ENCODE data around the gene RBMXL2.

Gene RBMXL2

DNA sequence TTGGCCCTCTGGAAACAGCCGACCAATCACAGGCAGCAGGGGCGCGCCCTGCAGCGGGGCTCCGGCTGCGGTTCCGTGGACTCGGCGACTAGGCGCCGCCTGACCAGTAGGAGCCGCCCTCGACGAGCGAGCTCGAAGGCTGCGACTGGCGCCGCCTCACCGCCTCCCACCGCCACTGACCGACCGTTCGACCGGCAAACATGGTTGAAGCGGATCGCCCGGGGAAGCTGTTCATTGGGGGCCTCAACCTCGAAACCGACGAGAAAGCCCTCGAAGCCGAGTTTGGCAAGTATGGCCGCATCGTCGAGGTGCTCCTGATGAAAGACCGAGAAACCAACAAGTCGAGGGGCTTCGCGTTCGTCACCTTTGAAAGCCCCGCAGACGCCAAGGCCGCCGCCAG lies at the start of gene RBMXL2:
Gene RBMXL2 (plus strand): TSS at position 78 of the 400 bp plus-strand sequence. CDS start 123 bp downstream, at position 201.
- Mint-ChIP-seq H3K4me1 (no peaks in the 10 kb centered on the region), H3K4me3 (no peak within 1 kb of the TSS), H3K27ac (no peak within 1 kb of the TSS), H3K27me3 (peaks cover 13% of the 10 kb centered on the region), H3K9me3 (no peaks in the 10 kb centered on the region), H3K36me3 (ENCODE audit: low read depth) (no peaks in the 10 kb centered on the region)
- DNase-seq = no peak
- ATAC-seq = no peak

DNA sequence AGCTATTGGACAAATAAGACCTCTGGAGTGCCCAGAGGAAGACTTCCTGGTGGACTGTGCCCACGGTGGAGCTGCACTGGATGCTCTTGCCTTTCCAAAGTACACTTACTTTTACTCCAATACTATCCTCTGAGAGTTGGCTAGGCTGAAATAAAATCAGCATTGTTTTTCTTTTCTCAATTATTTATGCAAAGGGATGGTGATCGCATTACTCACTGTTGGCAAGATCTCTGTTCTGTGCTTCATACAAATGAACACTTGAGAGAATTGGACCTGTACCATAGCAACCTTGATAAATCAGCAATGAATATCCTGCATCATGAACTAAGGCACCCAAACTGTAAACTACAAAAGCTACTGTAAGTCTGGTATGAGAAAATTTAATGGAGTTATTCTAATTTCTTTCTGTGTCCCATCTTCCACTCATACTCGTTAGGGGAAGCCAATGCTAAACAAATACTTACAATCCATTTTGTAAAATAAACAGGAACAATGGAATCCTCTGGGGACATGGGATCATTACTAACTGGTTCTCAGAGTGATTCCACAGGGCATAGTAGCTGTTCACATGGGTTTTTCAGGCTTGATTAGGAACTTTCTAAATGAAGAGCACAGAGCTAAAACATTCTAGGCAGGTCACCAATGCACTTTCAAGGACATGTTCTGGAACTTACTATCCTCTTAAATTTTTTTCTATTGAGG lies 42.2 kb upstream of the RBMXL2 start:
- ATAC-seq = no peak
- Mint-ChIP-seq H3K27me3 (peaks cover 4% of the 10 kb centered on the region), H3K4me3 (no peak overlapping the region), H3K36me3 (ENCODE audit: low read depth) (no peaks in the 10 kb centered on the region), H3K27ac (no peak overlapping the region), H3K9me3 (no peaks in the 10 kb centered on the region), H3K4me1 (no peaks in the 10 kb centered on the region)
- no peak for DNase-seq

DNA sequence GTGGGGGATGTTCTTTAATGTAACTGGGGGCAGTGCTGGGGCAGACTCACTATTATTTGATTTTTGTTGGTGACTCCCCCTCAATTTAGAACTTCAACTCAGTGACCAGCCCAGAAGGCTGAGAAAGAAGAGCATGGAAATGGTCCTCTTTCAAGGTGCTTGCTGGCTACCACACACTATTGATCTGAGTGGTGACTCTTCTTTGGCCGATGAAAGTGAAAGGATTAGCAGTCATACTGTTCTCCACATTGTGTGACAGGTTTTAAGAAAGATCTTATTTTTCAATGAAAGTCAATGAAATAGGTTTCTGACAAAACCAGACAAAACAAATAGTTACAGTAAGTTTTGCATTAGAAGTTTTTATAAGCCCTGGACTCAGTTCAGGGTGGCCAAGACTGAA lies 38.6 kb upstream of the RBMXL2 start:
- no peaks in the 10 kb centered on the region for H3K9me3 Mint-ChIP-seq
- no peak for ATAC-seq
- DNase-seq = no peak
- H3K4me1 Mint-ChIP-seq = no peaks in the 10 kb centered on the region
- no peaks in the 10 kb centered on the region for H3K36me3 Mint-ChIP-seq (ENCODE audit: low read depth)
- peaks cover 6% of the 10 kb centered on the region for H3K27me3 Mint-ChIP-seq
- no peak overlapping the region for H3K27ac Mint-ChIP-seq
- no peak overlapping the region for H3K4me3 Mint-ChIP-seq

DNA sequence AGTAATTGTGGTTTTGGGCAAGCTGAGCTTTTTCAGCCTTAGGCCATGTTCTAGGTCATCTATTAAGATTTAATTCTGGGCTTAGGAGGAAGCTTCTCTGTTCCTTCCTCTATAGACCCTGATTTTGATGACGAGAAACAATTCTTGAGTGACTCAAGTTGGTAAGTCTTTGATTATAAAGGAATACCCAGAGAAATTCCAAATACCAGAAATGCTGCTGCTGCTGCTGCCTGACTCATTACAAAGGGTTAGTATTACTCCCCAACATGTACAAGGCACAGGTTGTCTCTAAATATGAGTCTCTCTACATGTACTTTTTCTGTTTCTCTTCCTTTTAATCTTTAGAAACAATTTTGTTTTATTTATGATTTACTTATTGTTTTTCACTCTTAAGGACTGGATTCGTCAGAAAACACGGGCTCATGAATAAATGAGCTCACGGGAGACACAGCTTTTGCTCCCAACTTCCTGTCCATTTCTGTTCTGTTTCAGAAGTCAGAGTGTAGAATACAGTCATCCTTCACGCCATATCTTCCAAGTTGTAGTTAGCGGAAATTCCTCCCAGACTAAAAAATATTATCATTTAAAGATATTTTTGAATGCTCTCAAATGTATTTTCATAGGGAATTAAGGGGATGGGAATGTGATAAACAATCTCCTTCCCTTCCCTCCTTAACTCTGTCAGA lies 31.8 kb upstream of the RBMXL2 start:
- Mint-ChIP-seq H3K27ac (no peak overlapping the region), H3K27me3 (peaks cover 12% of the 10 kb centered on the region), H3K36me3 (ENCODE audit: low read depth) (no peaks in the 10 kb centered on the region), H3K4me3 (no peak overlapping the region), H3K9me3 (no peaks in the 10 kb centered on the region), H3K4me1 (no peaks in the 10 kb centered on the region)
- no peak for DNase-seq
- no peak for ATAC-seq

DNA sequence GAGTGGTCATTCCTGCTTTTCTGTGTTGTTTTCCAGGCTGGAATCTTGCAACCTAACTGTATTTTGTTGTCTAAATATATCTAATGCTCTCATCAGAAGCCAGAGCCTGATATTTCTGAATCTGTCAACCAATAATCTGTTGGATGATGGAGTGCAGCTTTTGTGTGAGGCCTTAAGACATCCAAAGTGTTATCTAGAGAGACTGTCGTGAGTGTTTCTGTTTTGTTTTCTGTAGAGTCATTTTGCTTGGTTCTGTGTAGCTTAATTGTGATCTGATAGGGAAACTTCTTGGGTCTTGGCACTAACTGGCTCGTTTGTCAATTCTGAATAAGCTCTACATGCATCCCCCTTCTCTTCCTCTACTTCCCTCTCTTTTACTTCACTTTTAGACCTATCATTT lies 31.2 kb upstream of the RBMXL2 start:
- DNase-seq = no peak
- H3K9me3 Mint-ChIP-seq = no peaks in the 10 kb centered on the region
- ATAC-seq = no peak
- no peaks in the 10 kb centered on the region for H3K4me1 Mint-ChIP-seq
- no peak overlapping the region for H3K27ac Mint-ChIP-seq
- no peaks in the 10 kb centered on the region for H3K36me3 Mint-ChIP-seq (ENCODE audit: low read depth)
- no peak overlapping the region for H3K4me3 Mint-ChIP-seq
- peaks cover 12% of the 10 kb centered on the region for H3K27me3 Mint-ChIP-seq

DNA sequence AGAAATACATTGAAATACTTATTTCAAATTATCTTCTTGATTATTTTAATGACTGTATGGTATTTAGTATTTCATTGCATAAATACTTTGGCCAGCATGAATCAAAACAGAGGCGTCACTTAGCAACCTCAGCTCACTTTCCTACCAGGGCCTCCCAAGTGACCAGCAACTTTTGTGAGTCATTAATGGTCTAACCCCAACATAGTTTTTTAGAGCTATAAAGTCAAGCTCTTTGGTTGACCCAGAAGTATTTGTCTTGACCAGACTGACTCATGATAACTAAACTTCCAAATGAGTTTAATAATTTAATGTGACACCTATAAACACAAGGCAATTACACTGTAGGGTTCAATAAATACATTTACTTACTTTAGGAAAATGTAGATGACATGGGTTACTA lies 27.9 kb upstream of the RBMXL2 start:
- H3K36me3 Mint-ChIP-seq (ENCODE audit: low read depth) = no peaks in the 10 kb centered on the region
- no peak overlapping the region for H3K27ac Mint-ChIP-seq
- DNase-seq = no peak
- H3K9me3 Mint-ChIP-seq = no peaks in the 10 kb centered on the region
- peaks cover 7% of the 10 kb centered on the region for H3K27me3 Mint-ChIP-seq
- no peak overlapping the region for H3K4me3 Mint-ChIP-seq
- no peaks in the 10 kb centered on the region for H3K4me1 Mint-ChIP-seq
- no peak for ATAC-seq

DNA sequence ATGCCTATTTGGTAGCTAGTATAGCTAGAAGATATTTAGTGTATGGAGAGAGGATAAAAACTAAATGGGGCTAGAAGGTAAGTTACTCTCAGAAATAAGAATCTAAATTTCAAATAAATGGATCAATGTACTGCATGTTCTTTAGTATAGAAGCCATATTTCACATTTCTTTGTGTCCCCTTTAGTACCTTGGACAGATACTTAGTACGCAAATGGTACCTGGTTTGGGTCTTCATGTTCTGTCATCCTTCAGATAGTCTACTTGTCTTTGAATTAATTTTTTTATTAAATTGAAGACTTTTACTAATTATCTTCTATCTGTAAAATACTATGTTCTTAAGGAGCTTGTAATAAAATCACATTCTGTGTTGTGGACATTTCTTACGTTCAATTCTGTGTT lies 26.3 kb upstream of the RBMXL2 start:
- DNase-seq (no peak), ATAC-seq (no peak)
- Mint-ChIP-seq H3K4me3 (no peak overlapping the region), H3K27me3 (peaks cover 7% of the 10 kb centered on the region), H3K4me1 (no peaks in the 10 kb centered on the region), H3K9me3 (no peaks in the 10 kb centered on the region), H3K36me3 (ENCODE audit: low read depth) (no peaks in the 10 kb centered on the region), H3K27ac (no peak overlapping the region)

DNA sequence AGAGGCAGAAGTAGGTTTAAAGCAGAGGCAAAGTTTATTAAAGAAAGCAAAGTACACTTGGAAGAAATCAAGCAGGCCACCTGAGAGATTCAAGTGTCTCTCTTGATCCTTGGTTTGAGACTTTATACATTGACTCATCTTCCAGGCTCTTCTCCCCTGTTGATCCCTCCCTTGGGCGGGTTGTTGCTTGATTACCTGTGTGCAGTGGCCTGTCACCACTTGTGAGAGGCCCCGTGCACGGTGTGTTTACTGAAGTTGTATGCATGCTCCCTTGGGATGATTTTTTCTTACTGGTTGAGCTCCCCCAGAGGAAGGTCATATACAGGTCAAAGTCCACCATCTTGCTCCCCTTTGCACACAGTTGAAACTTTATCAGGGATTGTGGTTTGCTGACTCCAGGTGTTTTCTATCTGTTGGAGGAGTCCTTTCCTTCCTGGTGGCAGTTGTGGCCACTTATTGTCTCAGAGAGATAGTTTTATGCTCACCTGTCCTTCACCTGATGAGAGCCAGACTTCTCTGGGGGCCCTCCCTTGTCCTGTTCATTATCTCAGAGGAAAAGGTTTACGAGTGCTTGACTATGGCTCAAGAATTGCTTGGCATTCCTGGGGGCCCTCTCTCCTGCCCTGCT lies 16.3 kb upstream of the RBMXL2 start:
- no peak for ATAC-seq
- Mint-ChIP-seq H3K27me3 (peaks cover 2% of the 10 kb centered on the region), H3K27ac (no peak overlapping the region), H3K9me3 (no peaks in the 10 kb centered on the region), H3K4me1 (no peaks in the 10 kb centered on the region), H3K36me3 (ENCODE audit: low read depth) (no peaks in the 10 kb centered on the region), H3K4me3 (no peak overlapping the region)
- no peak for DNase-seq

DNA sequence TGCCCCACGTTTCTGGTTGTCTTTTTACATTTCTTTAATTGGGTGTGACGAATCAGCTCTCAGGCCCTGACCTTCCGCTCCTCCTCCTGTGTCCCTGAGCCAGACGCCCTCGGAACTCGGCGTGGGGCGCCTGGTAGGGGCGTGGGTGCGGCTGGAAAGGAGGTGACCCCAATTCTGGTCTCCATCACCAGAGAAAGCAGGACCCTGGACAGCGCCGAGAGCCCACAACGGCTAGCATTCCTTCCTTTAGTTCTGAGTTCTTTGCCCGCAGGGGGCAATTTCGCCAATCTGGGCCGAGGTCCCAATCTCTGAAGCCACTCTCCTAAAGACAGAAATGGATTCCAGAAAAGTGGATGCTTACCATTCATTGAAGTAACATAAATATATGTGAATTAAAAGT lies 11.7 kb upstream of the RBMXL2 start:
- H3K36me3 Mint-ChIP-seq (ENCODE audit: low read depth) = no peaks in the 10 kb centered on the region
- no peaks in the 10 kb centered on the region for H3K27me3 Mint-ChIP-seq
- no peak overlapping the region for H3K4me3 Mint-ChIP-seq
- DNase-seq (no peak), ATAC-seq (no peak)
- no peaks in the 10 kb centered on the region for H3K4me1 Mint-ChIP-seq
- peaks cover 3% of the 10 kb centered on the region for H3K9me3 Mint-ChIP-seq
- H3K27ac Mint-ChIP-seq = no peak overlapping the region

DNA sequence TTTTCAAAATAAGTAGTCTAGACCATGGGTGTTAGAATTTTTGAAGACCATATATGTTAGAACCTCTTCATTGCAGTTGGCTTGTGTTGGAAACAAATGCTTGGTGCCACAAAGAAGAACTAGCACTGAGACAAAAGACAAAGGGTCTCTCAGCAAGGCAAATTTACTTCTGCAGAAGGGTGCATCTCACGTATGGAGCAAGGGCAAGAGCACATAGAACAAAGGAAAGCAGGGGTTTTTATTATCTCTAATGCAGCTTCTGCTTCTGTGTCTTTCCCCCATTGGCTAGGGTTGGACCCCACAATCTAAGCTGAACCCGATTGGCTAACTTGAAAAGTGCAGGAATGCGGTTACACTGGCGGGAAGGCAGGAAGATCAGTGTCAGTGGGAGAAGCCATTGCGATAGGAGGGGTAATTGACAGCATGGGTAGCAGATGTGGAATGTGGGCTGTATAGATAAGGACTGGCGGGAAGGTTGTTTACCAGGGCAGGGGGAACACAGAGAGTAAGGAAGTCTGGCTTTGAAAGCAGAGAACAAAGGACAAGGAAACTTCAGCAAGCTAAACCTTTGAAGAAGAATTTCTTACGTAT lies 9.2 kb upstream of the RBMXL2 start:
- Mint-ChIP-seq H3K4me1 (no peaks in the 10 kb centered on the region), H3K27me3 (no peaks in the 10 kb centered on the region), H3K9me3 (peaks cover 3% of the 10 kb centered on the region), H3K27ac (no peak overlapping the region), H3K4me3 (no peak overlapping the region), H3K36me3 (ENCODE audit: low read depth) (no peaks in the 10 kb centered on the region)
- no peak for DNase-seq
- ATAC-seq = no peak

DNA sequence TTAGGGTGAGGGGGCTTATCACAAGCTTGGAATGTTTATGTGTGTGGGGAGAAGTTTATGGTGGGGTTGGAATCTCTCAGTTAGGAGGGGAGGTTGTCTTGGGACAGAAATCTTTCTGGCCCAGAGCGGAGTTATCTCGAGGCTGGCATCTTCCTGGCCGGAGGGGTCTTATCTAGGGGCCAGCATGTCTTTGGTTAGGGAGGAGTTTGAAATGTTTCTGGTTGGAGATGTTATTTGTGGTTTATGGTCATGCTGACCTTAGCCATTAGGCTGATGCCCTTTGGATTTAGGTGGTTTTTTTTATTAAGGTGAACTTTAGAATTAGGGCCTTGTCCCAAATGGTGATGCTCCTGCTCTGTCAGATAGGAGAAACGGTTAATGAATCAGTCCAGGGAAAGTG lies 7.9 kb upstream of the RBMXL2 start:
- Mint-ChIP-seq H3K36me3 (ENCODE audit: low read depth) (no peaks in the 10 kb centered on the region), H3K27ac (no peak overlapping the region), H3K4me1 (no peaks in the 10 kb centered on the region), H3K4me3 (no peak overlapping the region), H3K9me3 (peaks cover 3% of the 10 kb centered on the region), H3K27me3 (no peaks in the 10 kb centered on the region)
- DNase-seq = no peak
- ATAC-seq = no peak

DNA sequence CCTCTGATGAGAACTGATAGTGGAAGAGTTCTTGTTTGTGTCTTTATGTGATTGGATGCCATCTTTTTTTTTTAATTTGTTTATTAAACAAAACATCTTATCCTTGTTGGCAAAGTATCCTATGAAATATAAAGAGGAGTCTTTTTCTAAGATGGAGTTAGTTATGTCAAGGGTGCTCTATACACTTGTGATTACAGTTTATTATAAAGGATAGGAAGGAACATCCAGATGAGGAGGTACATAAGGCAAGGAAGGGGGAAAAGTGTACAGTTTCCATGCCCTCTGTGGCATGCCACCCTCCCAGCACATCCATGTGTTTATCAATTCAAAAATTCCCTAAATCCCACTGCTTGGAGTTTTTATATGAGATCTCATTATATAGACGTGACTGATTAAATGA lies 7.4 kb upstream of the RBMXL2 start:
- Mint-ChIP-seq H3K9me3 (peaks cover 3% of the 10 kb centered on the region), H3K27ac (no peak overlapping the region), H3K27me3 (peaks cover under 1% of the 10 kb centered on the region), H3K36me3 (ENCODE audit: low read depth) (no peaks in the 10 kb centered on the region), H3K4me1 (no peaks in the 10 kb centered on the region), H3K4me3 (no peak overlapping the region)
- no peak for DNase-seq
- ATAC-seq = no peak

DNA sequence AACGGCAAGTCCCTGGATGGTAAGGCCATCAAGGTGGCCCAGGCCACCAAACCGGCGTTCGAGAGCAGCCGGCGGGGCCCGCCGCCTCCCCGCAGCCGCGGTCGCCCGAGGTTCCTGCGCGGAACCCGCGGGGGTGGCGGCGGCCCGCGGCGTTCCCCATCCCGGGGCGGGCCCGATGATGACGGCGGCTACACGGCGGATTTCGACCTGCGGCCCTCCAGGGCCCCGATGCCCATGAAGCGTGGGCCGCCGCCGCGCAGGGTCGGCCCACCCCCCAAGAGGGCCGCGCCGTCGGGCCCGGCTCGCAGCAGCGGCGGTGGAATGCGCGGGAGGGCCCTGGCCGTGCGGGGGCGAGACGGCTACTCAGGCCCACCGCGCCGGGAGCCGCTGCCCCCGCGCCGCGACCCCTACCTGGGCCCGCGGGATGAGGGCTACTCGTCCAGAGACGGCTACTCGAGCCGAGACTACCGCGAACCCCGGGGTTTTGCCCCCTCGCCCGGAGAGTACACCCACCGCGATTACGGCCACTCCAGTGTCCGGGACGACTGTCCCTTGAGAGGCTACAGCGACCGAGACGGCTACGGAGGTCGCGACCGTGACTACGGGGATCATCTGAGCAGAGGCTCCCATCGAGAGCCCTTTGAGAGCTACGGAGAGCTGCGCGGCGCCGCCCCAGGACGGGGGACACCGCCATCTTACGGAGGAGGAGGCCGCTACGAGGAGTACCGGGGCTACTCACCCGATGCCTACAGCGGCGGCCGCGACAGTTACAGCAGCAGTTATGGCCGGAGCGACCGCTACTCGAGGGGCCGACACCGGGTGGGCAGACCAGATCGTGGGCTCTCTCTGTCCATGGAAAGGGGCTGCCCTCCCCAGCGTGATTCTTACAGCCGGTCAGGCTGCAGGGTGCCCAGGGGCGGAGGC lies 792 bp downstream of the RBMXL2 start:
- no peak overlapping the region for H3K27ac Mint-ChIP-seq
- no peak overlapping the region for H3K4me3 Mint-ChIP-seq
- ATAC-seq (no peak), DNase-seq (no peak)
- H3K4me1 Mint-ChIP-seq = no peaks in the 10 kb centered on the region
- H3K9me3 Mint-ChIP-seq = no peaks in the 10 kb centered on the region
- no peaks in the 10 kb centered on the region for H3K36me3 Mint-ChIP-seq (ENCODE audit: low read depth)
- H3K27me3 Mint-ChIP-seq = peaks cover 14% of the 10 kb centered on the region

DNA sequence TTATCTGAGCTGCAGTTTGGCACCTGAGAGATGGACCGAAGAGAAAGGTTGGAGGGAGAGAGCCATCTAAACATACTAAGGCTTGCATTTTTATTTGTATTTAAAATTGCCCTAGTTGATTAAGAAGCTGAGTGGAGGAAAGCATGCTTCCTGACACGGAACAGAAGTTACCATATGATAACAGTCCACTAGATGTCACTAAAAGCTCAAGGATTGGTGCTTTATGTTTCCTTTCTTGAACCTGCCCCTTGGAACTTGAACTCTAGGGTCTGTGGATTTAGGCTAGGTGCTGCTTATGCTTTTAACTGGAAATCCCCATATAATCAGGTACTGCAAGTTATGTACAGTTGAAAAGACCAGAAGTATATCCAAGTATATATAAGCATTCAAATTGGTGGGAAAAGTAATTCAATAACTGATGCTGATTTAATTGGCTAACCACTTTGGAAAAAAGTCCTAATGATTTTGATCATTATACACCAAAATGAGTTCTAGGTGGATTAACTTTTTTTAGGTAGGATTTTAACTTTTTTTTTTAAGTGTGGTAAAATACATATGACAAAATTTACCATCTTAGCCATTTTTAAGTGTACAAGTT lies 9.5 kb downstream of the RBMXL2 start:
- H3K36me3 Mint-ChIP-seq (ENCODE audit: low read depth) = no peaks in the 10 kb centered on the region
- H3K4me1 Mint-ChIP-seq = no peaks in the 10 kb centered on the region
- ATAC-seq (no peak), DNase-seq (no peak)
- H3K4me3 Mint-ChIP-seq = no peak overlapping the region
- H3K9me3 Mint-ChIP-seq = no peaks in the 10 kb centered on the region
- peaks cover 14% of the 10 kb centered on the region for H3K27me3 Mint-ChIP-seq
- H3K27ac Mint-ChIP-seq = no peak overlapping the region

Measured in activated naive CD8-positive, alpha-beta T cell treated with anti-CD3 and anti-CD28 coated beads, Interleukin-2, amount 50 U/mL, for 24 hours (primary cell).